ENCODE results near the gene ADARB1.
"Not testable (repeated sequence)": the region's sequence is repeated elsewhere in the genome, so short reads cannot be mapped to it uniquely, and the experiment has no call there.

- TF ChIP-seq POLR2AphosphoS5 (IDR thresholded peaks at IDR 0.05; ENCODE audit: low read depth); REST (IDR thresholded peaks at IDR 0.05; ENCODE audit: unreplicated experiment); EZH2 (IDR thresholded peaks at IDR 0.05; ENCODE audit: low read depth, unreplicated experiment); EZH2phosphoT487 (IDR thresholded peaks at IDR 0.05; ENCODE audit: unreplicated experiment): not testable (repeated sequence)
- TF ChIP-seq, protein P1, sequence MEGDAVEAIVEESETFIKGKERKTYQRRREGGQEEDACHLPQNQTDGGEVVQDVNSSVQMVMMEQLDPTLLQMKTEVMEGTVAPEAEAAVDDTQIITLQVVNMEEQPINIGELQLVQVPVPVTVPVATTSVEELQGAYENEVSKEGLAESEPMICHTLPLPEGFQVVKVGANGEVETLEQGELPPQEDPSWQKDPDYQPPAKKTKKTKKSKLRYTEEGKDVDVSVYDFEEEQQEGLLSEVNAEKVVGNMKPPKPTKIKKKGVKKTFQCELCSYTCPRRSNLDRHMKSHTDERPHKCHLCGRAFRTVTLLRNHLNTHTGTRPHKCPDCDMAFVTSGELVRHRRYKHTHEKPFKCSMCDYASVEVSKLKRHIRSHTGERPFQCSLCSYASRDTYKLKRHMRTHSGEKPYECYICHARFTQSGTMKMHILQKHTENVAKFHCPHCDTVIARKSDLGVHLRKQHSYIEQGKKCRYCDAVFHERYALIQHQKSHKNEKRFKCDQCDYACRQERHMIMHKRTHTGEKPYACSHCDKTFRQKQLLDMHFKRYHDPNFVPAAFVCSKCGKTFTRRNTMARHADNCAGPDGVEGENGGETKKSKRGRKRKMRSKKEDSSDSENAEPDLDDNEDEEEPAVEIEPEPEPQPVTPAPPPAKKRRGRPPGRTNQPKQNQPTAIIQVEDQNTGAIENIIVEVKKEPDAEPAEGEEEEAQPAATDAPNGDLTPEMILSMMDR (conservative IDR thresholded peaks at IDR 0.05; ENCODE audit: low read depth in 2 of 2), result not testable (repeated sequence)
Observed at GRCh38 chr21:45133574-45134278, 59.3 kb downstream of the ADARB1 start.
